GM12878 (cell line): ENCODE data around the gene TTR. TPM values are rescaled to one million over a fixed set of nuclear protein-coding genes. Genes with fewer than 3 reads are reported as not detected.

Experiments
- ATAC-seq: fragments of 200-7000 bp; cut with Tn5 transposase; 3 replicates; pipeline ENCODE4 v1.9.1; 2020; ENCODE audit warnings: mild to moderate bottlenecking, moderate library complexity
- BruUV-seq: library from RNA; stranded (reverse); fragments of 400-500 nt; replicated peaks from 2 replicates; lab custom pipeline; 2021; lab: Mats Ljungman, UMichigan
- CTCF ChIA-PET: fragments of 300-600 bp; sonication (Branson Sonifier 250); formaldehyde crosslinking; extraction: SDS; loops from one replicate; lab custom pipeline; 2021; ENCODE audit warnings: inconsistent platforms; lab: Yijun Ruan, JAX
- POLR2A ChIA-PET: fragments of 350-600 bp; formaldehyde crosslinking; extraction: SDS; loops from one replicate; lab custom pipeline; 2021; ENCODE audit warnings: inconsistent platforms; lab: Charles Lee
- RAD21 ChIA-PET: fragments of 300-600 bp; sonication (Branson Sonifier 250); formaldehyde crosslinking; loops from one replicate; lab custom pipeline; 2023; ENCODE audit warnings: antibody characterized with exemption; ENCODE audit not compliant: unreplicated experiment; lab: Charles Lee
- SMC1A ChIA-PET: fragments of 300-600 bp; sonication (Branson Sonifier 250); formaldehyde crosslinking; loops from one replicate; lab custom pipeline; 2023; ENCODE audit not compliant: unreplicated experiment, uncharacterized antibody; lab: Charles Lee
- DNase-seq: peaks from one replicate; pipeline ENCODE4 v3.0.0-alpha.2; 2011; ENCODE audit warnings: low read depth, low spot score
- FAIRE-seq: peaks from 3 replicates; lab custom pipeline; 2011; peaks lifted over from hg19 to GRCh38; lab: Jason Lieb, UNC
- H2AFZ ChIP-seq: 2 replicates; pipeline ENCODE4 v1.6.0; 2011; ENCODE audit warnings: low read depth, low read length, control low read depth; ENCODE audit not compliant: control insufficient read depth
- H3K27ac ChIP-seq: 2 replicates; pipeline ENCODE4 v1.5.1; 2011; ENCODE audit warnings: control low read depth; ENCODE audit not compliant: control insufficient read depth, insufficient read depth
- H3K27me3 ChIP-seq, 2 experiments: replicated peaks in 1 of 2; 2 replicates each; pipeline versions ENCODE4 v1.6.0 to v1.6.1; 2011; ENCODE audit warnings: low read length in 1 of 2; ENCODE audit not compliant: control insufficient read depth in 2 of 2, insufficient read depth in 2 of 2
- H3K36me3 ChIP-seq, 2 experiments: 2 replicates each; pipeline ENCODE4 v1.5.1; 2011; ENCODE audit warnings: low read length in 1 of 2; ENCODE audit not compliant: control insufficient read depth in 2 of 2, insufficient read depth in 2 of 2
- H3K4me1 ChIP-seq: 2 replicates; pipeline ENCODE4 v1.6.1; 2011; ENCODE audit warnings: mild to moderate bottlenecking, low read length, moderate library complexity, mixed read lengths; ENCODE audit not compliant: control insufficient read depth, insufficient read depth
- H3K4me2 ChIP-seq: 2 replicates; pipeline ENCODE4 v1.6.0; 2011; ENCODE audit warnings: control low read depth; ENCODE audit not compliant: control insufficient read depth, insufficient read depth
- H3K4me3 ChIP-seq: fragments of 200-600 bp; sonication (generic); 2 replicates; pipeline ENCODE4 v1.5.1; 2016
- H3K79me2 ChIP-seq: 2 replicates; pipeline ENCODE4 v1.6.0; 2011; ENCODE audit warnings: low read length; ENCODE audit not compliant: control insufficient read depth, insufficient read depth
- H3K9ac ChIP-seq: 2 replicates; pipeline ENCODE4 v1.8.0; 2011; ENCODE audit warnings: low read length, control low read depth, mixed read lengths; ENCODE audit not compliant: control insufficient read depth, insufficient read depth
- H3K9me3 ChIP-seq: replicated peaks from 3 replicates; pipeline ENCODE4 v1.5.1; 2011; ENCODE audit warnings: mild to moderate bottlenecking, low read length; ENCODE audit not compliant: control insufficient read depth, insufficient read depth
- H4K20me1 ChIP-seq: 2 replicates; pipeline ENCODE4 v1.6.0; 2011; ENCODE audit not compliant: control insufficient read depth, insufficient read depth
- ETV6 ChIP-seq, 2 experiments: fragments of 450-650 bp in 1 of 2; IDR thresholded peaks in 1 of 2; conservative IDR thresholded peaks in 1 of 2; 2 replicates each; pipeline ENCODE4 v1.6.1; 2014; ENCODE audit warnings: antibody characterized with exemption in 1 of 2, borderline replicate concordance in 1 of 2, low read depth in 1 of 2, mild to moderate bottlenecking in 1 of 2, moderate library complexity in 1 of 2
- HCFC1 ChIP-seq: fragments of 150-350 bp; IDR thresholded peaks from 2 replicates; pipeline ENCODE4 v1.6.1; 2014; ENCODE audit warnings: low read length
- IRF5 ChIP-seq: fragments of 450-650 bp; IDR thresholded peaks from 2 replicates; pipeline ENCODE4 v1.6.1; 2017; ENCODE audit warnings: borderline replicate concordance
- RFX5 ChIP-seq: IDR thresholded peaks from 2 replicates; pipeline ENCODE4 v1.6.1; 2011; ENCODE audit warnings: low read depth, low read length, improper control_type of control experiment
- SIN3A ChIP-seq: IDR thresholded peaks from 2 replicates; pipeline ENCODE4 v1.6.1; 2012; ENCODE audit warnings: low read depth, low read length, improper control_type of control experiment
- ZNF217 ChIP-seq: fragments of 450-650 bp; IDR thresholded peaks from 2 replicates; pipeline ENCODE4 v1.6.1; 2017; ENCODE audit warnings: antibody characterized with exemption, mild to moderate bottlenecking
- WGBS: methylation state at CpG from one replicate; pipeline ENCODE4 v1.1.6; 2016; ENCODE audit warnings: low lambda C conversion rate; ENCODE audit not compliant: insufficient replicate concordance, insufficient coverage; ENCODE audit errors: missing lambda C conversion rate; 5-methylcytosine and 5-hydroxymethylcytosine counted together
- in situ Hi-C: fragments of 300-500 bp; cut with MboI; formaldehyde crosslinking; loops from 9 replicates; pipeline ENCODE4 v1.14.3; 2018; ENCODE audit warnings: mixed read lengths
- intact Hi-C: fragments of 100-400 bp; cut with micrococcal nuclease; formaldehyde crosslinking; loops from one replicate; pipeline ENCODE4 v1.14.2; 2022; ENCODE audit not compliant: unreplicated experiment
- polyA plus RNA-seq, 11 experiments: library from polyadenylated mRNA; depleted of rRNA in 4 of 11; unstranded in 6 of 11; stranded (reverse) in 5 of 11; fragments of >200 nt; fragmentation: Nextera tagmentation in 4 of 11; fragmentation: Illumina TruSeq in 1 of 11; extraction: Ambion mirVana in 4 of 11; extraction: Trizol in 1 of 11; gene quantifications; 1 replicate in 1 of 11; 2 replicates in 10 of 11; pipeline versions ENCODE4 v1.2.1 to v1.2.3, GENCODE V29; 2011 to 2016; ENCODE audit warnings: inconsistent platforms in 2 of 11, missing spikeins in 2 of 11, low read depth in 1 of 11
- total RNA-seq, 4 experiments: library from RNA; depleted of rRNA in 3 of 4; stranded (reverse); fragments of >200 nt in 3 of 4; fragmentation: Illumina TruSeq in 1 of 4; extraction: Trizol in 1 of 4; gene quantifications; 2 replicates each; pipeline versions ENCODE4 v1.2.1 to v1.2.3, GENCODE V29; 2013 to 2021

The TTR gene
- total and polyA plus RNA-seq, 10 of the 15 experiments (the other 5 are each of a cell fraction or from before 2014, with no cell fraction given), result 0.05 to 1.2 TPM; not detected in 8

- H3K36me3 ChIP-seq, result no peaks in the 10 kb centered on the region
- no peak overlapping the region for H3K4me2 ChIP-seq
- H3K4me1 ChIP-seq, result no peaks in the 10 kb centered on the region
- H3K4me3 ChIP-seq, result no peak overlapping the region
- RAD21 ChIA-PET, result no interaction called here
- no peaks in the 10 kb centered on the region for H3K79me2 ChIP-seq
- FAIRE-seq (no peak), ATAC-seq (no peak), DNase-seq (no peak)
- in situ Hi-C loops, result no loop called here
- intact Hi-C loops, result no loop called here
- no TSS peak for BruUV-seq
- H3K27ac ChIP-seq, result no peak overlapping the region
- no peaks in the 10 kb centered on the region for H3K9me3 ChIP-seq
- H3K9ac ChIP-seq, result no peak overlapping the region
- TF ChIP-seq IRF5, result no peak
- TF ChIP-seq HCFC1, result no peak
- TF ChIP-seq RFX5, result no peak
- no peak for TF ChIP-seq ETV6 (conservative IDR thresholded peaks at IDR 0.05 in 1 of 2, IDR thresholded peaks at IDR 0.05 in 1 of 2; ENCODE audit: borderline replicate concordance in 1 of 2, low read depth in 1 of 2)
- no peak for TF ChIP-seq ZNF217
- TF ChIP-seq SIN3A, result no peak
- POLR2A ChIA-PET, result no interaction called here
- H4K20me1 ChIP-seq, result no peaks in the 10 kb centered on the region
- H2AFZ ChIP-seq, result no peak overlapping the region
- 53% methylated on average over 10 of the region's 10 CpGs for WGBS
- H3K27me3 ChIP-seq, result no peaks in the 10 kb centered on the region
- CTCF ChIA-PET, result no interaction called here
- SMC1A ChIA-PET, result no interaction called here
Observed at GRCh38 chr18:31592506-31593157, 955 bp downstream of the TTR start.
